ENCODE data around the gene CLSTN2.

DNA sequence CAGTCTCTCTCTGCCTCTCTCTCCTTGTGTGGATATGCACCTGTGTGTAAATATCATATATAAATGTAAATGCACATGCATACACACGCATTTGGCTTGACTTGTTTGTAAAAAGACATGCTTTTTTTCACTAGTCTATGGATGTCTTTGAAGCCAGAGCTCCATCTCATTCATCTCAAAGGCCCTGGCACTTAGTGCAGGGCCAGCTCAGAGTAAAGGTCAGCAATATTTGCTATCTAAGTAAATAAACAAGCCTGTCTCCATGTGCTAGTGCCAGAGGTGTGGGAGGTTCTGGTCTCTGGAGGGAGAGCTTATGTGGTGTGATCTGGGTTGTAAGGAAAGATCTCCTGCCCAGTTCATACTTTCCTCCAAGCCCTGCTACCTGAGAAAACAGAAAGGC, 5.6 kb downstream of the CLSTN2 start:
- TF ChIP-seq, protein P1, sequence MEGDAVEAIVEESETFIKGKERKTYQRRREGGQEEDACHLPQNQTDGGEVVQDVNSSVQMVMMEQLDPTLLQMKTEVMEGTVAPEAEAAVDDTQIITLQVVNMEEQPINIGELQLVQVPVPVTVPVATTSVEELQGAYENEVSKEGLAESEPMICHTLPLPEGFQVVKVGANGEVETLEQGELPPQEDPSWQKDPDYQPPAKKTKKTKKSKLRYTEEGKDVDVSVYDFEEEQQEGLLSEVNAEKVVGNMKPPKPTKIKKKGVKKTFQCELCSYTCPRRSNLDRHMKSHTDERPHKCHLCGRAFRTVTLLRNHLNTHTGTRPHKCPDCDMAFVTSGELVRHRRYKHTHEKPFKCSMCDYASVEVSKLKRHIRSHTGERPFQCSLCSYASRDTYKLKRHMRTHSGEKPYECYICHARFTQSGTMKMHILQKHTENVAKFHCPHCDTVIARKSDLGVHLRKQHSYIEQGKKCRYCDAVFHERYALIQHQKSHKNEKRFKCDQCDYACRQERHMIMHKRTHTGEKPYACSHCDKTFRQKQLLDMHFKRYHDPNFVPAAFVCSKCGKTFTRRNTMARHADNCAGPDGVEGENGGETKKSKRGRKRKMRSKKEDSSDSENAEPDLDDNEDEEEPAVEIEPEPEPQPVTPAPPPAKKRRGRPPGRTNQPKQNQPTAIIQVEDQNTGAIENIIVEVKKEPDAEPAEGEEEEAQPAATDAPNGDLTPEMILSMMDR (IDR thresholded peaks at IDR 0.05): no peak
- TF ChIP-seq POLR2A (IDR thresholded peaks at IDR 0.05): no peak

Data from vagina (tissue), 2 donors.